Daoy (cell line): ENCODE results near the gene NRXN2. TPM values are rescaled to one million over a fixed set of nuclear protein-coding genes. Genes with fewer than 3 reads are reported as not detected.

Source experiments
- DNase-seq: peaks from one replicate; pipeline ENCODE4 v3.0.0-alpha.2; 2015; ENCODE audit warnings: low read depth
- total RNA-seq: library from RNA; depleted of rRNA; stranded (reverse); fragments of >200 nt; shearing (Covaris generic); gene quantifications from 2 replicates; pipeline ENCODE4 v1.2.3, GENCODE V29; 2014

NRXN2 gene
- total RNA-seq, 1 experiment from 2014 or later = 20.9 TPM

DNA sequence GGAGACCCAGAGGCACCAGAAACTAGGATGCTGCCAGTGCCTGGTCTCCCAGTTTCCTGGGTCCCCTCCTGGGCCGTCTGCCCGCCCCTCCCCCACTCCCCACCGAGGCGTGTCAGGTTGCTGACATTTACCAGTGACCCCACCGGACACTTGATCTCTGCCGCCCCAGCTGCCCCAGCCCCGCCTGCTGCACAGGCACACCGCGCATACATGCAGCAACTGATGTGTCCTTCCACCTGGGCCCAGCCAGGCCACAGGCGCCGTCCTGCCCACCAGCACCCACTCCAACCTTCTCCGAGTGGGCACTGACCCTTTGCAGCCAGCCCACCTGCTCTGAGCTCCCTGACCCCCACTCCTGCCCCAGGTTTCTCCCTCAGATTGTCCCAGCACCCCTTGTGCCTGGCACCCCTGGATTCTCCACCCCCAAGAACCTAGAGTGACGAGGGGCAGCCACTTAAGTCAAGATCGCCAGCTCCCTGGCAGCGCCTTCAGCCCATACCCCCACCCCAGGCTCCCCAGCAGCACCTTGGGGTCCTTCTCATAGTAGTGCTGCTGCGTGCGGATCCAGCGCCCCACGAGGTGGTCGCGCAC lies 36.2 kb upstream of the NRXN2 start:
- DNase-seq = no peak

DNA sequence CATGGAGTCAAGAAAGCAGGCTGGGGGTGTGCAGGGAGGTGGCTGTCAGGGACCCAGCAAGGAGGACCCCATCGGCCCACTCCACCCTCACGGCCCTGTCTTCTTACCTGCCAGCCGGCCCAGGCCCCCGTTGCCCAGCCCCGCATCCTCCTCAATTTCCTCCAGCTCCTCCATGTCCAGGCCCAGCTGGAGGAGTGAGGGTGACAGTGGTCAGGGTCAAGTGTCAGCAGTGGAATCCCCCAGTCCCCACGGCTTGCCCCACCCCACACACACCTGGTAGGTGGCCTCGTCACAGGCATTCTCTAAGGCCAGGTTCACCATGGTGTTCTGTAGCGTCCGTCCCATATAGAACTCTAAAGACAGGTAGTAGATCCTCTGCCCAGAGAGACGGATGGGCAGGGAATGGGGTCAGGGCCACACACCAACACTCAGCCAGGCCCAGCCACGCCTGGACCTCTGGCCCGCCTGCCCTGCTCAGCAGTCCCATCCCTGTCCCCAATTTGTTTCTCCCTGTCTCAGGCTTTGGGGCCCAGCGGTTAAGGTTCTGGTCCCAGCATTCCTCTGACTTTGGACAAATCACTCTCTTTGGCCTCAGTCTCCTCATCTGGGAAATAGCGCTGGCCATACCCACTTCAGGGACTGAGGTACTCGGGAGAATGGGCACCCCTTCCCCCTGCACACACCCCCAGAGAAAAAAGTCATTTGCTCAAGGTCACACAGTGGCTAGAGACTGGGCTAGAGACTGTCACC lies 35.5 kb upstream of the NRXN2 start:
- no peak for DNase-seq

DNA sequence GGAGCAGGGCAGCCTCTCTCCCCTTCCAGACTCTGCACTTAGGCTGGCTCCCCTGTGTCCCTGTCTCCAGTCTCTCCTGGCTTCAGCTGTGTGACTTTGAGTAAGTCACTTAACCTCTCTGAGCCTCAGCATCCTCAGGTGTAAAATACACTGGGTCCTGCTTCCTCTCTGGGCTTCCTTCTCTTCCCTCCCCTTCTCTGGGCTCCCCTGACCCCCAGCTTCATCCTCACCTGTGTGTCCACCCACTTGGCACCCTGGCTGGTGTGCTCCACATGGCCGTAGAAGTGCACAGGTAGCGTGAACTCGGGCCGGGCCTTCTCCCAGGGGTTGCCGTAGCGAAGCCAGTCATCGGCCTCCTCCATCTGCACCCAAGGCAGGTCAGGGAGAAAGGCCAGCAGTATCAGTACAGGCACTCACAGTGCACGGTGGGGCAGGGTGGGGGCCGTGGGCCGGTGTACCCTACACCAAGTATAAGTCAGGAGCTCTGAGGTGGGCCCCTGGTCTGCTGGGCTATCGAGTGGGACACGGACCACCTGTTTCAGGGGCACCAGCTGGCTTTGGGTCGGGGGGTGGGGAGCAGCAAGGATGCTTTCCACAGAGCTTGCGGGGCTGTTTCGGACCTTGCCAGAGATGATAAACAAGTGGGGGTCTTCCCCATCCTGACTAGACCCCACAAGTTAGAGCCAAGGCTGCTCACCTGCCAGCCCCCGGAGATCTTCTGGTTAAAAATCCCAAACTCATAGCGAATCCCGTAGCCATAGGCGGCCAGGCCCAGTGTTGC lies 34.7 kb upstream of the NRXN2 start:
- no peak for DNase-seq

DNA sequence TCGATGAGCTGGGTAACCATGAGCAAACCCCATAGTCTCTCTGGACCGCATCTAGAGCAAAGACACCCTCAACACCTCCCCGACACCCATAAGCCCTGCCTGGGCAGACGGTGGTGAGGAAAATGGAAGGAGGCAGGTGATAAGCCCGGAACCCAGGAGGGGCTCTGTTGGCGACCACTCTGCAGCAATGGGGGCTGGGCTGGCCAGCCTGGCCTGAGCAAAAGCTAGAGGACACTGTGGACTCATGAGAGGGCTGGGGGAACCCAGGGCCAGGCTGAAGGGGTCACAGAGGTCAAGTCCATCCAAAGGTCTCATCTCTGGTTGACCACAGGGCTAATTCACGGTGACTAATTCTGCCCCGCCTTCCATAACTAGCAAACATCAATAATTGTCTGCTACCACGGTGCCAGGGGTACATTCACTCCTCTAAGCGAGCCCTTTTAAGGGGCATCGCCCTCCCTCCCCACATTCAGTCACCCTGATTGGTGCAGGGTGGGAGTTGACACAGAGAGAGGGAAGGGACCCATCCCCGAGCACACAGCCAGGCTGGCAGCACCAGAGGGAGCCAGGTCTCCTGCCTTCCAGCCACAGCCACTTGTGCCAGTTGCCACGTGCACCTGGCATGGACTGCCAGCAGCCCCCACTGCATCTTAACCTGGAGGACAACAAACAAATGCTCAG lies 32.8 kb upstream of the NRXN2 start:
- DNase-seq = no peak

DNA sequence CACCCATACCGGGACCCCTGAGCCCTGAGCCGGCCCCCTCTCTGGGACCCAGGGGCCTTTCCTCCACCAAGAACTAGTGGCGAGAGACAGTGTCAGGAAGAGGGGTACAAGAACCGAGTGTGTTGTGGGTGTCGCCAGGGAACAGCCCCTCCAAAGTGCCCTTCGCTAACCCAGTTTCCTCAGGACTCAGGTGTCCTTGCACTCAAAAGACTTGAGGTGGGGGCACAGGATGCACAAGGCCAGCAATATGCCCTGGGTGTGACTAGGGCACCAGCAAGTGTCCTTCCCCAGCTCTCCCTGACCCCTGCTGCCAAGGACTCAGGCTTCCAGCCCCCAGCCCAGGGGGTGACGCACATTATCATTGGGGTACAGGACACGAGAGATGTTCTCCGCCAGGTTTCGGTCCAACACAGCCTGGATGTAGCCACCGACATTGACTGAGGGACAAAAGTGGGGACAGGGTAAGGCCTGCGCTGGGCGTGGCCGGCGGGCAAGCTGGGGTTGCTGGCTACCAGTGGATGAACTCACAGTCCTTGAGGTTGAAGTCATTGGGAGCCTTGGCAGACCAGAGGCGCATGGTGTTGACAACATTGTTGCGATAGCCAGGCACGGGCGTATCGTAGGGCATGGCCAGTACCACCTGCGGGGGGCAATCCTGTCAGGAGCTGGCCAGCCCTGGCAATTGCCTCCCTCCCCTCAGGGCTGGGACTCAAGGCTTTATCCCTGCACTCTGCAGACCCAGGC lies 32.1 kb upstream of the NRXN2 start:
- no peak for DNase-seq

DNA sequence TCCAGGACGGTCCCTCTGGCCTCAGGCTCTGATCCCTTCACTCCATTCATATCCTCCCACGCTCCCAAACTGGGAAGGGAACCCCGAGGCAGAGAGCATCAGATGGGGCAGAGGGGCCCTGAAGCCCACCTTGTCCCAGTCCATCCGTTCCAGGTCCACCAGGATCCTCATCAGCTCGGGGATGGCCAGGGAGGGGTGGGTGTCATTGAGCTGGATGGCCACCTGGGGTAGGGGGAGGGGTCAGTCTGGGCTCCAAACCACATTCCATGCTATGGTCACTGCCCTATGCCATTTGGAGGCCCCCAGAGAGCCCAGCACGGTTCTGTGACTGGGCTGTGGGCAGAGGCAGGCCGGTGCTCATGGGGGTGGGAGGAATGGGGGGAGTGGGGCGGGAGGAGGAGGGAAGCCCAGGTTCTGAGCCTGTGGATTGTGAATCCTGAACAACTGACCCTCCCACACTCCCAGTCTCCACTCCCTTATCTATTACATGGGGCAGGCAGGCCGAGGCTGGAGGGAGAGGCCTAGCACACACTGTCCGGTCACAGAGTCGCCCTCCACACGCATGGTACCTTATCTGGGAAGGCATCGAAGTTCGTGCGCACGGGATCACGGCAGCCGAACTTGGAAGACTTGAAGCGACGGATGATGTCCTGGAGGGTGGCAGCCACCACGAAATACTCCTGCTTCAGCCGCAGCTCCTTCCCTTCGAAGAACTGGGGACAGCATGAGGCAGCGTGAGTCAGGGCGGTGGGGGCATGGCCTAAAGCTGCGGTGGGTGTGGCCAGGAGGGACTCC lies 31.3 kb upstream of the NRXN2 start:
- no peak for DNase-seq

DNA sequence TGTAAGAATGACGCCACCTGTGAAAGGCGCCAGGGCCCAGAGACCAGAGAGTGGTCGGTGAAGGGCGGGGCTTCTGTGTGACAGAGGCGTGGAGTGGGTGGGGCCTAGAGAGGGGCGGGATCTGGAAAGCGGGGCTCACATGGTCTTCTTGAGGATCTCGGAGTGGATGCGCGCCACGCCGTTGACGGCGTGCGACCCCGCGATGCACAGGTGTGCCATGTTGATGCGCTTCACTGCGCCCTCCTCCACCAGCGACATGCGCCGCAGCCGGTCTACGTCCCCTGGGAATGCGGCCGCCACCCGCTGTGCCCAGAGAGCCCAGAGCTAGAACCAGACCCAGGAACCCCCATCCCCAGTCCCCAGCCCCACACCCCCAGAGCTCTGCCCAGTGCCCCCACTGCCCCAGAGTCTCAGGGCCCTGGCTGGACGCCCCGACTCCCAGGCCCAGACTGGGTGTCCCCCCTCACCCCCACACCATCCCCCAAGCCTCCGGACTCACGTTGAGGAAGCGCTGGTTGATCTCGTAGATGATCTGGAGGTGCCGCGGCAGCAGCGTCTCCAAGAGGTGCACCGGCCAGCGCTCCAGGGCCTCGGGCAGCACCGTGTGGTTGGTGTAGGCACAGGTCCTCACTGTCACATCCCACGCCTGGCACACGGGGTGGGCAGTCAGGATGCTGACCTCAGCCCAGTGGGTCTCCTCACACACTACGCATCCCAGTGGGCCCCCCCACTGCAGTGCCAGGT lies 30.6 kb upstream of the NRXN2 start:
- DNase-seq = no peak

DNA sequence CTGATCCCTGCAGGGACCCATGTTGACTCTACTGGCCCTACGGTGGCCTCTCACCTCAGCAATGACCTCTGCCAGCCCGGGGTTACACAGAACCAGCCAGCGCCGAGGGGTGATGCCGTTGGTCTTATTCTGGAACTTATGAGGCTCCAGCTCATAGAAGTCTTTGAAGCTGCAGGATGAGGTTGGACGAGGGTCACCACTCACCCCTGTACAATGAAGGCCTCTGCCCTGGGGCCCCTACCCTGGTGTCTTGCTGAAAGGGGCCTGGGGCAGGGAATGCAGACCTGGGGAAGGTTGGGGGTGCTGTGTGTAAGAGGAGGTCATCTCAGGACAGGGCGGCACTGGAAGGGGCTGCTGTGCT lies 30.0 kb upstream of the NRXN2 start:
- no peak for DNase-seq

DNA sequence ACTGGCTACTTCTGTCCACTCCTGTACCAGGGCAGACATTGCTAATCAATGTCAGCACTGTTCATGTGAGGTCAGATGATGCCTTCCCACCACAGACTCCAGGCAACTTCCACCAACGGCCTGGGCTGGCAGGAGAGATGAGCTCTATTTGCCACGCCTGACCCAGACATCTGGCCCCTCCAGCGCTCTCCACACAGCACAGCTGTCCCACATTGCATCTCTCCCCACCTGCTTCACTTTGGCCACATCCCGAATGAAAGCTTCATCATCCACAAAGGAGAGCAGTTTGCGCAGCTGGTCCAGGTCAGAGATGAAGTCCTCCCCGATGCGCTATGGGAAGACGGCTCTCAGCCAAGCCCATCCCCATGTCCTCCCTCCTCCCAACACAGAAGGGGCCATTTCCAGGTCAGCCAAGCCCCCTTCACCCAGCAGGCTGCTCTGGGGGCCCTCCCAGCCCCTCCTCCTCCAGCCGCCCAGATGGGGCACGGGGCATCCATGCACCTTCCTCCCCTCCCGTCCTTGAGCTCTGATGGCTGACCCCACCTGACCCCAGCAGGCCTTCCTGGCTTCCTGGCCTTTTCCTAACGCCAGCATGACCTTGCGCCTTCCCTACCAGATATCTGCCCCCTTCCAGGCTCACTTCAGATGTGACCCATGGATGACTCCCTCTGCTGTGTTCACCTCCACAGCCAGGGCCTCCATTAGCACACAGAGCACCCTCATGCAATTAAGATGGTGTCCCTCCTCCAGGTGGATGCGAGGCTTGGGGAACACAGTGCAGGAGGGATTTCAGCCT lies 29.4 kb upstream of the NRXN2 start:
- no peak for DNase-seq

DNA sequence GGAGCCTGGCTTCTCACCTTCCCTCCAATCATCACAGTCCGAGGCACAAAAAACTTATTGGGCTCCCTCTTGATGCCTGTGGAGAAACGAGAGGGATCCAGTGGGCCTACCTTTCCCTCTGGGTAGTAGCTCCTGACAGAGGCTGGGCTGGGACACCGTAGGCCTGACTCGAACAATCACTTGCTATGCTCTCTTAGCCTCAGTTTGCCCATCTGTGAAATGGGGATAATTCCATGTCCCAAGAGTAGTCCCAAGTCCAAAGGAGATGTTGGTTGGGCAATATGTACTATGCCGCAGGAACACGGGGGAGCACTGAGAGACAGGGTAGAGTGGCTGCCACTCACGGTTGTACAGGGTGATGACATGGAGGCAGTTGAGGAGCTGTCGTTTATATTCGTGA lies 28.6 kb upstream of the NRXN2 start:
- DNase-seq = no peak

DNA sequence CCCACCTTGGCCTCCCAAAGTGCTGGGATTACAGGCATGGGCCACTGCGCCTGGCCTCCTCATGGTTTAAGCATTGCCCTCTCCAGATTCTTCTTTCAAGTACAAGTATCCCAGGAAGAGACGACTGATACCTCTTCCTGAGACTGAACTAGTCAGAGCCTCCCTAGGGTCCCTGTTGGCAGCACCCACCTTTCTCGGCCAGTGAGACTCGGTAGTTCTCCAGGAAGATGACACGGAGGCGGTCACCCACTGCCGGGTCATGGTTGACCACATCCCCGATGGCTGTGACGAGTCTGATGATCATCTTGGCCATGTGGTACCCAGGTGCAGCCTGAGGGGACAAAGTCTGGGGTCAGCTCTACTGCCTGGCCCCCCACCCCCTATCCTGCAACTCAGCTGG lies 28.1 kb upstream of the NRXN2 start:
- DNase-seq = no peak

DNA sequence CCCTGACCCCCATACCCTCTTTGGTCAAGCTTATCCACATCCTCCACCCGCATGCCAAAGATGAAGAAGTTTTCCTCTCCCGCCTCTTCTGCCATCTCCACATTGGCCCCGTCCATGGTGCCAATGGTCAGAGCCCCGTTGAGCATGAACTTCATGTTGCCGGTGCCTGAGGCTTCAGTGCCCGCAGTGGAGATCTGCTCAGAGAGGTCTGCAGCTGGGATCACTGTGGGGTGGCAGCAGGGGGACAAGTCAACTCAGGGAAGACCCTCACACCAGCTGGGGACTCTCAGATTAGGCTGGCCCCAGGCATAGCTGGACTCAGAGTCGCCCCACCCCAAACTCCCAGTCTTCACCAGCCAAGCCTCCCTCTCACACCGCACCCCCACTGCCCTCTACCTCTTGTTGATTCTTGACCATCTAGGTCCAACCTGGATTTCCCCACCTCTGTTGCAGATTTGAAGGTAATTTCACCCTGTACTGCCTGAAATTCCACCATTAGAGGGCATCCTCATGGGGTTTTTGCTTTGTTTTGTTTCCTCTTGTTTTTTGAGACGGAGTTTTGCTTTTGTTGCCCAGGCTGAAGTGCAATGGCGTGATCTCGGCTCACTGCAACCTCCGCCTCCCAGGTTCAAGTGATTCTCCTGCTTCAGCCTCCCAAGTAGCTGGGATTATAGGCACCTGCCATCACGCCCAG lies 27.5 kb upstream of the NRXN2 start:
- no peak for DNase-seq

DNA sequence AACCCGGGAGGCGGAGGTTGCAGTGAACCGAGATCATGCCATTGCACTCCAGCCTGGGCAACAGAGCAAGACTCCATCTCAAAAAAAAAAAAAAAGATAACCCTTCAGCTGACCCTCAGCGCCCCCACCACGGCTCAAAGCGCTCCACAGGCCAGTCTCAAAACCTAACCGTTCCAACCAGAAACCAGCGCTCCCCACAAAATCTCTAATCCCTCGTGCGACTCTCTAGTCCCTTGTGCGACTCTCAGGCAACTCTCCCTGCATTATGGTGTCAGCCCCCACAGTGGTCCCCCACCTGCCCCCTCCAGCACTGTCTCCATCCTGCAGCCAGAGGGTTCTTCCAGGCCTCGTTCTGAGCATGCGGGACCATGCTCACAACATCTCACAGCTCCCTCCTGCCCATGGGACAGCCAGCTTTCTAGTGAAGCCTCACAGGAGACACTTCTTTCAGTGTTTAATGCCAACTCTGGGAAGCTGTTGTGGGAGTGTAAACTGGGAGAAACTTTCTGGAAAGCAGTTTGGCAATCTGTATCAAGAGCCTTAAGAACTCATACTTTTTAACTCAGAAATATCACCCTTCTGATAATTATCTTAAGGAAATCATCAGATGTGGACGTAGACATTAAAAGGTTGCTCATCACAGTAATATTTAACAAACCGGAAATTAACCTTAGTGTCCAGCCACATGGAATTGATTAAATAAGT lies 25.1 kb upstream of the NRXN2 start:
- DNase-seq = no peak

DNA sequence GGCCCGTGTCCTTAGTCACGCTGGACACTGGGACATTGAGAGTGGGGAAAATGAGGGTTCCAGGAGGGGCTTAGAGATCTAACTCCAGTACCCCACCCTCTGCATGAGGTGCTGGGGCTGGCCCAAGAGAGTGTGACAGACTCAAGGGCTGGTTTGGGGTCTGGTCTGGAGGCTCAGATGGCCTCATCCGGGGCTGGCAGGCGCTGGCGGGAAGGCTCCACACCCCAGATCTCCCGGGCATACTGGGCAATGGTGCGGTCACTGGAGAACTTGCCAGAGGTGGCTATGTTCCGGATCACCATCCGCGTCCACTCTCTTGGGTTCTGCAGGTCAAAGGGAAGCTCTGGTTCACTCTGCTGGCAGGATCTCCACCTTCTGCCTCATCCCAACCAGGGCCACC lies 23.5 kb upstream of the NRXN2 start:
- no peak for DNase-seq

DNA sequence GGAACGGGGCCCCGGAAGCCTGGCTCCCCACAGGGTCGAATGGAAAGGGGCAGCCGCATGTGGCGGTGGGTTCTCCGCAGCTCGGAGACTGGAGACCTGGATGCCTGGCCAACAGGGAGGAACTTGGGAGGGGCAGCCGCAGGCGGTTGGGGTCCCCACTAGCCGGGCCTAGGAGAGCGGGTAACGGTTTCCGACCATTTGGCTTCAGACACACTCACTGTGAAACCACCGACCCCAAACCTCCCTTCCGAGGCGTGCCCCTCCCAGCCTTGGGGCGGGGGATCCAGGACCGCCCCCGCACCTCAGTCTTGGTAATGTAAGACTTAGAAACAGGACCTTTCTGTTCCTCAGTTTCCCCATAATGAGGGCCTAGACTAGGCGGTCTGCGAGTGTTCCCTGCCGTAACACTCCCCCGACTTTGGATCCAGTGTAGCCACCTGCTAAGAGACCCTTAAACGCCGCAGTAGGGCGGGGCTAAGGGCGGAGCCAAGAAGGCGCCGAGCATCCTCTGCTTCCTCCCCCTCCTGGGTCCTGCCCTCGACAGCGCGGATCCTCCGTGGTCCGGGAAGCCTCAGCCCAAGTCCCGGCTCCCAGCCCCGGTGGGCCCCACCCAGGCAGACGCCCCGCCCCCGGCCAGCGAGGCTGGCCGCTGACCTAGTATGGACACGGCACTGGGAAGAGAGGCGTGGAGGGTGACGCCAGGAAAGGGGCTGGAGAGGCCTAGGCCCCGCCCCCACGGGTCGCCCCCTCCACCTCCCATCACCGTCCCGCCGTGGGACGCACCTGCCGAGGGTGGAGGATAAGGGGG lies 22.7 kb upstream of the NRXN2 start:
- peak; percentile 62 for DNase-seq

DNA sequence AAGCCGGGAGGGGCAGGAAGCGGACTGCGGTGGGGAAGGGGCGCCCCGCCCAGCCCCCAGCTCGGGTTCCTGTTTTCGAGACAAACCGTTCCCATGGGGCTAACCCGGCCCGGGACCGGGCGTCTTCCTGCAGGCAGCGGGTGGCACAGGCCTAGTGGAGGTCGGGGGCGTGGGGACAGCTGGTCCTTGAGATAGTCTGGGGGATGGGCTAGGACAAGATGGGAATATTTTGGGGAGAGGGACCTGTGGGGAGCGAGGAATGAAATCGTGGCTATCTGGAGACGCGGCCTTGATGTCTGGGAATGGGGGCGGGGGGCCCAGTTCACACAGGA lies 22.2 kb upstream of the NRXN2 start:
- DNase-seq = no peak

DNA sequence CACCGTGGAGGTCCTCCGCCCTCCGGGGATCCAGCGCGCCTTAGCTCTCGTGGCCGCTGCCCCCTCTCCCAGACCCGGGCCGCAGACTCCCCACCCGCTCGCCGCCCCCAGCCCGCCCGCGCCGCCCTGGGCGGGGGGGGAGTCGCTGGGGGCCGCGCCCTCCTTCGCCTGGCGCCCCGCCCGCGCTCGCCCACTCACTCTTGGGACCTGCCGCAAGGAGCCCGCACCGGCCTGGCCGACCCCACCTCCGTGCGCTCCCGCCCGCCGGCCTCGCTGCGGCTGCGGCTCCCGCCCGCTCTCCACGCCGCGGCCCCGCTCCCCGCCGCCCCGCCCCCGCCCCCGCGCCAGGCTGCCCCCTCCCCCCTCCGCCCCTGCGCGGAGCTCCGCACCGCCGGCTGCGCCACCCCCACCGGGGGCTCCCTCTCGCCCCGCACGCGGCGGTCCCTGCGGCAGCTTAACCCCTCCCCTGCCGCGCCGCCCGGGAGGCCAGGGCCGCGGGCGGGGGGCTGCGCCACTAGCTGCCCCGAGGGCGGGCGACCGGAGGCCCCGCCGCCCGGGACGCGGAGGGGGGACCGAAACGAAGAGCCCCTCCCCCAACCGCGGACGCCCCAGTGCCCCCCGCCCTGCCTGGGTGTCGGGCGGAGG lies 21.7 kb upstream of the NRXN2 start:
- DNase-seq = no peak
